ENCODE data around the gene CARD8.
"Not testable (repeated sequence)": the region's sequence is repeated elsewhere in the genome, so short reads cannot be mapped to it uniquely, and the experiment has no call there.

Gene CARD8

GRCh38 chr19:48241771-48242170, 13.9 kb downstream of the CARD8 start:
- not testable (repeated sequence) for H3K27ac ChIP-seq (ENCODE audit: low read depth, low read length); H3K27me3 ChIP-seq (ENCODE audit: control insufficient read depth in 1 of 2, insufficient read depth in 2 of 2, low read length in 2 of 2); H3K9me3 ChIP-seq (ENCODE audit: low read length); H3K9ac ChIP-seq (ENCODE audit: low read length); H3K4me3 ChIP-seq (ENCODE audit: low read depth in 1 of 2, low read length in 2 of 2); H3K4me1 ChIP-seq (ENCODE audit: insufficient read depth, low read length)
- peaks cover 27% of the 10 kb centered on the region for H3K36me3 ChIP-seq (ENCODE audit: insufficient read depth, low read length)

- Histone ChIP-seq H3K27ac (ENCODE audit: low read depth, low read length) (no peak overlapping the region), H3K9me3 (ENCODE audit: low read length) (no peaks in the 10 kb centered on the region), H3K36me3 (ENCODE audit: insufficient read depth, low read length) (peaks cover 25% of the 10 kb centered on the region), H3K4me3 (ENCODE audit: low read depth in 1 of 2, low read length in 2 of 2) (no peak overlapping the region), H3K27me3 (ENCODE audit: control insufficient read depth in 1 of 2, insufficient read depth in 2 of 2, low read length in 2 of 2) (no peaks in the 10 kb centered on the region), H3K4me1 (ENCODE audit: insufficient read depth, low read length) (no peaks in the 10 kb centered on the region), H3K9ac (ENCODE audit: low read length) (no peak overlapping the region)
Measured at GRCh38 chr19:48239582-48240141, 16.1 kb downstream of the CARD8 start.

- Histone ChIP-seq H3K27me3 (ENCODE audit: control insufficient read depth in 1 of 2, insufficient read depth in 2 of 2, low read length in 2 of 2) (no peaks in the 10 kb centered on the region), H3K9ac (ENCODE audit: low read length) (no peak overlapping the region), H3K36me3 (ENCODE audit: insufficient read depth, low read length) (peaks cover 30% of the 10 kb centered on the region), H3K9me3 (ENCODE audit: low read length) (no peaks in the 10 kb centered on the region), H3K27ac (ENCODE audit: low read depth, low read length) (no peak overlapping the region), H3K4me1 (ENCODE audit: insufficient read depth, low read length) (no peaks in the 10 kb centered on the region), H3K4me3 (ENCODE audit: low read depth in 1 of 2, low read length in 2 of 2) (no peak overlapping the region)
Measured at GRCh38 chr19:48239120-48239519, 16.6 kb downstream of the CARD8 start.

- Histone ChIP-seq H3K36me3 (ENCODE audit: insufficient read depth, low read length) (peaks cover 44% of the 10 kb centered on the region), H3K9ac (ENCODE audit: low read length) (no peak overlapping the region)
Measured at GRCh38 chr19:48237057-48237456, 18.7 kb downstream of the CARD8 start.

GRCh38 chr19:48230555-48231129, 25.1 kb downstream of the CARD8 start:
- peaks cover 31% of the 10 kb centered on the region for H3K36me3 ChIP-seq (ENCODE audit: insufficient read depth, low read length)
- no peak overlapping the region for H3K4me3 ChIP-seq (ENCODE audit: low read depth in 1 of 2, low read length in 2 of 2)
- H3K9ac ChIP-seq (ENCODE audit: low read length), result no peak overlapping the region

More at GRCh38 chr19:48237057-48237456, 18.7 kb downstream of the CARD8 start:
- H3K4me3 ChIP-seq (ENCODE audit: low read depth in 1 of 2, low read length in 2 of 2), result no peak overlapping the region
- no peaks in the 10 kb centered on the region for H3K9me3 ChIP-seq (ENCODE audit: low read length)
- no peaks in the 10 kb centered on the region for H3K27me3 ChIP-seq (ENCODE audit: control insufficient read depth in 1 of 2, insufficient read depth in 2 of 2, low read length in 2 of 2)
- H3K27ac ChIP-seq (ENCODE audit: low read depth, low read length), result no peak overlapping the region
- H3K4me1 ChIP-seq (ENCODE audit: insufficient read depth, low read length), result no peaks in the 10 kb centered on the region

GRCh38 chr19:48221628-48222027, 34.1 kb downstream of the CARD8 start:
- Histone ChIP-seq H3K9me3 (ENCODE audit: low read length) (no peaks in the 10 kb centered on the region), H3K4me3 (ENCODE audit: low read depth in 1 of 2, low read length in 2 of 2) (no peak overlapping the region), H3K27me3 (ENCODE audit: control insufficient read depth in 1 of 2, insufficient read depth in 2 of 2, low read length in 2 of 2) (no peaks in the 10 kb centered on the region), H3K36me3 (ENCODE audit: insufficient read depth, low read length) (peaks cover 12% of the 10 kb centered on the region), H3K4me1 (ENCODE audit: insufficient read depth, low read length) (no peaks in the 10 kb centered on the region), H3K9ac (ENCODE audit: low read length) (no peak overlapping the region), H3K27ac (ENCODE audit: low read depth, low read length) (no peak overlapping the region)

More at GRCh38 chr19:48230555-48231129, 25.1 kb downstream of the CARD8 start:
- H3K4me1 ChIP-seq (ENCODE audit: insufficient read depth, low read length), result no peaks in the 10 kb centered on the region
- H3K27me3 ChIP-seq (ENCODE audit: control insufficient read depth in 1 of 2, insufficient read depth in 2 of 2, low read length in 2 of 2), result no peaks in the 10 kb centered on the region
- H3K27ac ChIP-seq (ENCODE audit: low read depth, low read length), result no peak overlapping the region
- no peaks in the 10 kb centered on the region for H3K9me3 ChIP-seq (ENCODE audit: low read length)

GRCh38 chr19:48220784-48221183, 34.9 kb downstream of the CARD8 start:
- H3K27me3 ChIP-seq (ENCODE audit: control insufficient read depth in 1 of 2, insufficient read depth in 2 of 2, low read length in 2 of 2); H3K27ac ChIP-seq (ENCODE audit: low read depth, low read length); H3K9me3 ChIP-seq (ENCODE audit: low read length); H3K9ac ChIP-seq (ENCODE audit: low read length); H3K4me1 ChIP-seq (ENCODE audit: insufficient read depth, low read length); H3K4me3 ChIP-seq (ENCODE audit: low read depth in 1 of 2, low read length in 2 of 2): not testable (repeated sequence)
- peaks cover 16% of the 10 kb centered on the region for H3K36me3 ChIP-seq (ENCODE audit: insufficient read depth, low read length)

- no peak overlapping the region for H3K9ac ChIP-seq (ENCODE audit: low read length)
- no peak overlapping the region for H3K4me3 ChIP-seq (ENCODE audit: low read depth in 1 of 2, low read length in 2 of 2)
- no peak overlapping the region for H3K27ac ChIP-seq (ENCODE audit: low read depth, low read length)
- peaks cover 16% of the 10 kb centered on the region for H3K36me3 ChIP-seq (ENCODE audit: insufficient read depth, low read length)
- no peaks in the 10 kb centered on the region for H3K27me3 ChIP-seq (ENCODE audit: control insufficient read depth in 1 of 2, insufficient read depth in 2 of 2, low read length in 2 of 2)
- H3K9me3 ChIP-seq (ENCODE audit: low read length), result no peaks in the 10 kb centered on the region
- H3K4me1 ChIP-seq (ENCODE audit: insufficient read depth, low read length), result no peaks in the 10 kb centered on the region
Measured at GRCh38 chr19:48218997-48219396, 36.7 kb downstream of the CARD8 start.

- Histone ChIP-seq H3K4me3 (ENCODE audit: low read depth in 1 of 2, low read length in 2 of 2) (no peak overlapping the region), H3K9me3 (ENCODE audit: low read length) (no peaks in the 10 kb centered on the region), H3K9ac (ENCODE audit: low read length) (no peak overlapping the region), H3K27me3 (ENCODE audit: control insufficient read depth in 1 of 2, insufficient read depth in 2 of 2, low read length in 2 of 2) (no peaks in the 10 kb centered on the region), H3K27ac (ENCODE audit: low read depth, low read length) (no peak overlapping the region), H3K36me3 (ENCODE audit: insufficient read depth, low read length) (peaks cover 24% of the 10 kb centered on the region), H3K4me1 (ENCODE audit: insufficient read depth, low read length) (no peaks in the 10 kb centered on the region)
Measured at GRCh38 chr19:48216933-48217332, 38.8 kb downstream of the CARD8 start.

GRCh38 chr19:48213959-48214358, 41.8 kb downstream of the CARD8 start:
- Histone ChIP-seq H3K27ac (ENCODE audit: low read depth, low read length) (no peak overlapping the region), H3K4me3 (ENCODE audit: low read depth in 1 of 2, low read length in 2 of 2) (no peak overlapping the region), H3K36me3 (ENCODE audit: insufficient read depth, low read length) (peaks cover 28% of the 10 kb centered on the region), H3K4me1 (ENCODE audit: insufficient read depth, low read length) (no peaks in the 10 kb centered on the region), H3K9ac (ENCODE audit: low read length) (no peak overlapping the region), H3K27me3 (ENCODE audit: control insufficient read depth in 1 of 2, insufficient read depth in 2 of 2, low read length in 2 of 2) (no peaks in the 10 kb centered on the region), H3K9me3 (ENCODE audit: low read length) (no peaks in the 10 kb centered on the region)

- H3K27ac ChIP-seq (ENCODE audit: low read depth, low read length), result no peak overlapping the region
- no peak overlapping the region for H3K4me3 ChIP-seq (ENCODE audit: low read depth in 1 of 2, low read length in 2 of 2)
Measured at GRCh38 chr19:48210005-48210404, 45.7 kb downstream of the CARD8 start.

More at GRCh38 chr19:48210005-48210404, 45.7 kb downstream of the CARD8 start:
- Histone ChIP-seq H3K4me1 (ENCODE audit: insufficient read depth, low read length) (peaks cover 1% of the 10 kb centered on the region), H3K36me3 (ENCODE audit: insufficient read depth, low read length) (peaks cover 18% of the 10 kb centered on the region), H3K9me3 (ENCODE audit: low read length) (no peaks in the 10 kb centered on the region), H3K9ac (ENCODE audit: low read length) (no peak overlapping the region), H3K27me3 (ENCODE audit: control insufficient read depth in 1 of 2, insufficient read depth in 2 of 2, low read length in 2 of 2) (no peaks in the 10 kb centered on the region)
